ENCODE results near the gene JAK2.
"Not testable (repeated sequence)": the region's sequence is repeated elsewhere in the genome, so short reads cannot be mapped to it uniquely, and the experiment has no call there.

GRCh38 chr9:4942042-4942691 is 42.9 kb upstream of the JAK2 start:
- TF ChIP-seq SUZ12 (IDR thresholded peaks at IDR 0.05; ENCODE audit: extremely low read depth, insufficient read depth, insufficient read length); ZNF274 (IDR thresholded peaks at IDR 0.05; ENCODE audit: low read depth, low read length); YY1 (IDR thresholded peaks at IDR 0.05; ENCODE audit: insufficient read depth, insufficient read length): not testable (repeated sequence)
